DMS53 treated with DMSO at 0.1 percent for 48 hours (cell line): ENCODE measurements around the gene TF.

Experiments used
- DNase-seq: peaks from one replicate; lab custom pipeline; 2025; ENCODE audit not compliant: unreplicated experiment; lab: John Stamatoyannopoulos, UW

Gene TF

GRCh38 chr3:133805384-133805701, 59.1 kb downstream of the TF start:
- no peak for DNase-seq

- DNase-seq: peak; percentile 87
Measured at GRCh38 chr3:133805702-133806475, 59.7 kb downstream of the TF start, which contains the start of gene SRPRB. Gene SRPRB, plus strand, starts transcription at chr3:133805815. Its CDS starts 34 bp downstream, at chr3:133805849.

DNA sequence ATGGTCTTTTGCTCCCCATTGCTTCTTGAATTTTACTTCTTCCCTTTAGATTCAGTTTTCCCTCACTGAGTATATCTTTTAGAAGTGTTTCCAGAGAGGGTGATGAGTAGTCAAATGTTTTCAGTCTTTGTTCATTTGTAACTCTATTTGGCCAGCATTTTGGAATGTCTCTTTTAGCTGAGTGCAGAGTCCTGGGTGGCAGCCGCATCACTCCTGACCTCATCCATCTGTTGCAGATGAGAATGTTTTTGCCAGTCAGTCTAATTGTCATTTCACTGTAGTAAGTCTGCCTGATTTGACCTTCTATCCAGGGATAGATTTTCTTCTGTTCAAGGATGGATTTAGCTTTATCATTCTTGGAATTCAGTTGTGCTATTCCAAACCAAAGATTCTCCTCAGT, 66.7 kb downstream of the TF start:
- no peak for DNase-seq

- no peak for DNase-seq
Measured at GRCh38 chr3:133815386-133815785, 69.2 kb downstream of the TF start.

- no peak for DNase-seq
Measured at GRCh38 chr3:133820129-133820528, 73.9 kb downstream of the TF start.

DNA sequence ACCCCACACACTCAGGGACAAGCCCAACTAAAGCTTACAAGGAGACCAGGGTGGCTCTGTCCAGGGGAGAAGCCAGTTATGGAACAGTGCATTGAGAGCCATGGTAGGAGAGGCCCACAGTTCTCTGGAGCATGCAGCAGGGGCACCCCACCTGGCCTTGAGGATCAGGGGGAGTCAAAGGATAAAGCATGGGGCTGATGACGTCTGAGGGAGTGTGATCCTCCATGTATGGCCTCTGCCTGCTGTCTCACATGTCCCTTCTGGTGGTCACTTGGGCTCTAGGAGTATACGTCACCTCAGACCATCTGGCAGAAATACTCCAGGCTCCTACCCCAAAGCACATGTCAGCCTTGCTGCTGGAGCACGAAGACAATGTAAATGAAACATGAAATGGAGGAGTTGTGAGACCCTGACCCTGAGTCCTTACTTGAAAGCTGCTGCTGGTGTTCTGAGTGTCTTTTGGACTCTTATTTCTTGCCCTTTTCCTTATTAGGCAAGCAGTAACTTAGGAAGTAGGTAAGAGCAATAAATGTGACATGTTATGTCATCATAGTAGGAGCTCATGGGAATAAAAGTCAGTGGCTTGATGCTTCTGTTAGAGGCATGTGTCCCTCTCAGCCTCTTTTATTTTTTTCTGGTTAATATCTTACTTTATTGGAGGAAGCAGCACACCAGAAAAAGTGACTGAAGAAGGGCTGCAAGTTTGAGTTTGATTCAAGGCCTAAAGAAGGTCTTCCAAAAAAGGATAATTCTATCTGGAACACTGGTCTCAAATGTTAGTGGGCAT, 74.9 kb downstream of the TF start:
- DNase-seq: no peak

- DNase-seq: peak; percentile 44
Measured at GRCh38 chr3:133821767-133822638, 75.8 kb downstream of the TF start.

- DNase-seq: no peak
Measured at GRCh38 chr3:133824961-133825485, 78.8 kb downstream of the TF start.

DNA sequence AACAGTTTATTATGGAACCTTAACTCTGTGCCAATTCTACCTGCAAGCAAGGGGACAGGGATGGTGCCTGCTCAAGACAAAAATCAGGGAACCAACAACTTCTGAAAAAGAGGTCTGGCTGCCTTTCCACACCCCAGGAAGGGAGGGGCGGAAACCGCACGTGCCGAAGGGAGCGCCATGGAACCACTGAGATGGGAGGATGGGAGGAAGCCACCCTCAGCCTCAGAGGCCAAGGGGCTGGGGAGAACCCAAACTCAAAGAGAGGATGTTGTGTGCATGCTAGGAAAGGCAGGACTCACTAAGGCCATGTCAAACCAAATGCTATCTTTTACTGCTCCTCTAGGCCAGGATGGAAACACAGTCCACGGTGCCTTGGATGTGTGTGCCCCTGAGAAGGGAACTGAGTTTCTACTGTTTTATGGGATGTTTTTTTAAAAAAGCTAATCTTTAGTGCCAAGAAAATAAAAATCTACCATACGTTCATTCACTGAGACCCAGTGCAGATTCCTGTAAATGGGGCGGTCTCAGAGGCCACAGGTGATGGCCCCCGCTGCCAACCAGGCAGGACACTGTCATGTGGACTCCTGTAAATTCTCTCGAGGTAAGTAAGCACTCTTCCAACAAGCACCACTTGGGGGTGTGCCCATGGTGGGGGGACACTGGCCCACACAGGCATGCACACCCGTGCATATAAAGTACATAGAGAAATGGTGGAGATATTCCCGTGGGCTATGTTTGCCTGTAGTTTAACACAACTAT, 80.0 kb downstream of the TF start:
- DNase-seq: no peak

DNA sequence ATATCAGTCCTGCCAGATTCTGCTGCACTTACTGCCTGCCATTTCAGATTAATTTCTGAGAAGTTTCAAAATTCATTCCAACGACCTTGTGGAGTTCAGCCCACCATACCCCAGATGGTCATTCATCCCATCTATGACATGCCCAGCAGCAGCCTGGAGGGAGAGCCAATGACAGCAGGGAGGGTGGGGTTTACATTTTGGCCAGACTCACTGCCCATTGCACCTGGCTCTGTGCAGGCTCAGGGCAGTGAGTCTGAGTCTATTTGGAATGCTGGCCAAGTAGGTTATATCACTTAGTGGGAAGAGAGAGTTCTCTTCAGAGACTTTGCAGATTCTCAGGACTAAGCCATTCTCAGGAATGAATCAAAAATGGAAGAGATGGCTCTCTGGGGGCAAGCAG, 80.9 kb downstream of the TF start:
- DNase-seq: no peak

DNA sequence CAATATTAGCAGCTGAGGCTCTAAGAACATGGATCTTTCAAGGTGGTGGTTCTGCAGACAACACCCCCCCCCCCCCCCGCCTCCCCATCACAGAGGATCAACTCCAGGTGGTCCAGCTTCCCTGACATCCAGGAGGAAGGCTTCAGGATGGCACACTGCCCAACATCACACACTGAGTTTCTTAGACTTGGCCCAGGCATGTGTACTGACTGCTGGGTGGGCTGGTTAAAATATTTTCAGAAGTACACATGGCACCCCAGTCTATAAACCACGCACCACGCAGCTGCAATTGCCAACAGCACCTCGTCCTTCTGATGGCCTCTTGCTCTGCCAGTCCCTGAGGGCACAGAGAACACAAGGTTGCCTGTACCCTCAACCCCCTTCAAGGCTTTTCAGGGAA, 81.5 kb downstream of the TF start:
- no peak for DNase-seq

DNA sequence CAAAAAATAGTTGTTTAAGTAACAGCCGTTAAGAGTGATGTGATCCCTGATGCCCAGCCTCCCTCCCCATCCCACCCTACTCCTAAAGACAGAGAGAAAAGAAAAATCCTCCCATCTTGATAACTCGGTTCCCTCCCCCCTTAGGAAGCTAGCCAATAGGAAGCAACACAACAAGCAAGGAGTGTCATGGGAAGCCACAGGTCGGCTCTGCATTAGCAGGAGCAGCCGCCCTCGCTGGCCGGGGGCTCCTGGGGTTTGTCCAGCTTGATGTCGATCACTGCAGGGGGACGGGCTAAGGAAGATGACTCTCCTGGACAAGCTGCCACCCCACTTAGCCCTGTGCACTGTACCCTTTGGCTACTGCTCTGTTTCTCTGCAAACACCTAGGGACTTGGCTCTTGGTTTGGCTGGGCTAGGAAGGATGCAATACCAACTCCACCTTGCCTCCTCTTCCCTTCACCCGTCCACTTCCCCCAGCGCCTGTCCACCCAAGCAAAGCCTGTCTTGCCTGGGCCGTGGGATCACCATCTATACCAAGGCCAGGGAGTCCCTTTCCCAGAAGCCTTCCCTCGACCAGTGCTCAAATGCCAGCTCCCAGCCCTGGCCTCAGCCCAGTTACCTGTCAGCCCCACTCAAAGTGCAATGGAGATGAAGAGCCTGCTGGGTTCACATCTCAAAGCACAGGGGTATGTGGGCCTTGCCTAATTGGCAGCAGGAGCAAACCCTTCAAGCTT, 82.5 kb downstream of the TF start:
- DNase-seq: no peak

- DNase-seq: no peak
Measured at GRCh38 chr3:133829310-133829707, 83.1 kb downstream of the TF start.

DNA sequence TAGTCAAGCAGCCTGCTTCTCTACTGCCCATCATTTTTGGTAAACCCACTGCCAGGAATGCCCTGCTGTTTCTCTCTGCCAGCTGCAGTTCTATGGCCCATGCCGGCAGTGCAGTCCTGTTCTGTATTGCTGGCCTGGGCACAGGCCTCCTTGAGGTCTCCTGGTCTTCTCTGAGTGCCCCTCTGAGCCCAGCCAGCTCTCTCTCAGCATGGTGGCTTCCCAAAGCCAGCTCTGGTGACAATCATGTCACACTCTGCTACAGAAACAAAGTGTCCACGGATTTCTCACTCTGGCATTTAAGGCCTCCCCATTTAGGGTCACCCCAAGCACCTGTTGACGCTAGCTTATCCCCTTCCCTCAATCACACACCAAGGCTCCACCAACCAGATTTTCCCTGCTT, 83.9 kb downstream of the TF start:
- no peak for DNase-seq

DNA sequence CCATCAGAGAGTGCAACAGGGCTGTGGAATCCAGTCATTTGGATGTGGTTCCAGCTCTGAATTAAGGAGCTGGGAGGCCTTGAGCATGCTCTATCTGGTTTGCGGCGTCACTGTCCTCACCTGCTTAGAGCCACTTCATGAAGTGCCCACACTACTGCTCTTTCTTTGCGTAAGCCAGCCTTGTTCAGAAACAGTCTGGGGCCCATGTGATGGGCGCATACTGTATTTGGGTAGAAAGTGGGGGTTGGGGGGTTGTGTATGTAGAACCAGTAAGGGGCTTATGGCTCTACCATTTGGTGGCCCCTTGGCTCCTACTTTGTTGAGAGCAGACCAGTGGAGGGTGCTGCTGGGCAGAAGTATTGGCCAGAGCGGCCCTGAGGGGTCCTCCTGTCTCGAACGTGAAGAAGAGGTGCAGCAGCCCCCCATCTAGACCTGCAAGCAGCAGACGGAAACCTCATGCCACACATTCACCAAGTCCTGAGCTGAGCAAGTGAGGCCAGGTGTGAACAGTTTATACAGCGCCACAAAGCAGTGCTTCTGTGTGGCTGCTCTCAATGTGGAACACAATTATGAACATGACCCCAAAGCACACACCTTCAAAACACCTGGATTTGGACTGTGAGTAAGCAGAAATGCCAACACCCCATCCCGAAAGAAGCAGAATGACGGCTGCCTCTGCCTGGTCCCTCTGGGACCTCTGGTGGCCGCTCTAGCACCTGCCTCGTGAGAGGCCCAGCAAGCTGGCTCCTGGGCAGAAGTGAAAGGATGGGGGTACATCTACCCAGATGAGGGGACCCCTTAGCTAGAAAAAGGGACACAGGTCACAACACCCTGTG, 86.0 kb downstream of the TF start:
- no peak for DNase-seq

GRCh38 chr3:133832802-133833144, 86.6 kb downstream of the TF start:
- DNase-seq: no peak

DNA sequence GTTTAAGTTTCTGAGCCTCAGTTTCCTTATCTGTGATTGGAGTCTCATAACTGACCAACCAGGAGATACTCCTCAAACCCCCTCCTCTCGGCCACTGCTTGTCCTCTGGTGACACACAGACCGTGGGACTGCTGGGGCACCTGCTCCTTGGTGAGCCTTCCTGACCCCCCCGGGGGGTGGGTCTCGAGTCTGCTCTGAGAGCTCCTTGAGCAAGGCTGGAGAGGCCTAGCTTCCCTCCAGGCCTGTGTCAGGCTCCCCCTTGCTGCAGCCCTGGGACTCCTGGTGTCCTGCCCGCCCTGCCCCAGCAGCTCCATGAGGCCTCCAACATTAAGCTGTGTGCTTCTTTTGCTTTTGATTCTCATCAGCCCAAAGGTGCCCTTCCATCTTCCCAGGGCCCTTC, 87.1 kb downstream of the TF start:
- DNase-seq: no peak

GRCh38 chr3:133833880-133834620, 87.9 kb downstream of the TF start:
- DNase-seq: no peak
